ENCODE data around the gene OSBPL9. TPM values are rescaled to one million over a fixed set of nuclear protein-coding genes. Genes with fewer than 3 reads are reported as not detected.

Gene OSBPL9
- total RNA-seq, 1 donor from 2014 or later, result 91.2 TPM

DNA sequence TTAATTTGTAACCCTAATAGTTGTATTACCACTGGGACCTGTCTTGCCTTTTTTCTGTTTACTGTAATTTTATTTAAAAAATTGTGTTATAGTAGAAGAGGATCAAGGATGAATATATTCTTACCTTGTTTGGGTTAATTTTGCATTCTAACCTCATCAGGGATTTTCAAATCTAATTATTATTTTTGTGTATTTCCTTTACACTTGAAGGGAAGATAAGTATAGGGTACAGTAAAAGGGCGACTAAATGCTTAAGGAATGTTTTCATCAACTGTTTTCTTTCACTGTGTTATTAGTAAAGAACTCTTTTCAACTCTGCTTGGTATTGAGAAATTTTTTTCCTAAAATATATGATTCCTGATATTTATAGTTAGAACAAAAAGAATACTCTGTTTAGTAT is 33.3 kb downstream of the OSBPL9 start:
- TF ChIP-seq, protein P1, sequence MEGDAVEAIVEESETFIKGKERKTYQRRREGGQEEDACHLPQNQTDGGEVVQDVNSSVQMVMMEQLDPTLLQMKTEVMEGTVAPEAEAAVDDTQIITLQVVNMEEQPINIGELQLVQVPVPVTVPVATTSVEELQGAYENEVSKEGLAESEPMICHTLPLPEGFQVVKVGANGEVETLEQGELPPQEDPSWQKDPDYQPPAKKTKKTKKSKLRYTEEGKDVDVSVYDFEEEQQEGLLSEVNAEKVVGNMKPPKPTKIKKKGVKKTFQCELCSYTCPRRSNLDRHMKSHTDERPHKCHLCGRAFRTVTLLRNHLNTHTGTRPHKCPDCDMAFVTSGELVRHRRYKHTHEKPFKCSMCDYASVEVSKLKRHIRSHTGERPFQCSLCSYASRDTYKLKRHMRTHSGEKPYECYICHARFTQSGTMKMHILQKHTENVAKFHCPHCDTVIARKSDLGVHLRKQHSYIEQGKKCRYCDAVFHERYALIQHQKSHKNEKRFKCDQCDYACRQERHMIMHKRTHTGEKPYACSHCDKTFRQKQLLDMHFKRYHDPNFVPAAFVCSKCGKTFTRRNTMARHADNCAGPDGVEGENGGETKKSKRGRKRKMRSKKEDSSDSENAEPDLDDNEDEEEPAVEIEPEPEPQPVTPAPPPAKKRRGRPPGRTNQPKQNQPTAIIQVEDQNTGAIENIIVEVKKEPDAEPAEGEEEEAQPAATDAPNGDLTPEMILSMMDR (IDR thresholded peaks at IDR 0.05; ENCODE audit: unreplicated experiment), result no peak
- no peaks in the 10 kb centered on the region for H3K9me3 Mint-ChIP-seq (ENCODE audit: unreplicated experiment)
- no peaks in the 10 kb centered on the region for H3K36me3 Mint-ChIP-seq (ENCODE audit: low read depth, unreplicated experiment)
- H3K27me3 Mint-ChIP-seq (ENCODE audit: unreplicated experiment), result peaks cover 1% of the 10 kb centered on the region
- peaks cover 11% of the 10 kb centered on the region for H3K4me1 Mint-ChIP-seq (ENCODE audit: unreplicated experiment)
- no peak overlapping the region for H3K4me3 Mint-ChIP-seq (ENCODE audit: unreplicated experiment)
- H3K27ac Mint-ChIP-seq (ENCODE audit: unreplicated experiment), result no peak overlapping the region
- DNase-seq (ENCODE audit: low spot score), result no peak

- TF ChIP-seq, protein P1 (IDR thresholded peaks at IDR 0.05; ENCODE audit: unreplicated experiment), result no peak
- no peak for DNase-seq (ENCODE audit: low spot score)
- no peak overlapping the region for H3K27ac Mint-ChIP-seq (ENCODE audit: unreplicated experiment)
- H3K4me1 Mint-ChIP-seq (ENCODE audit: unreplicated experiment), result peaks cover 25% of the 10 kb centered on the region
- H3K27me3 Mint-ChIP-seq (ENCODE audit: unreplicated experiment), result peaks cover 1% of the 10 kb centered on the region
- H3K36me3 Mint-ChIP-seq (ENCODE audit: low read depth, unreplicated experiment), result peaks cover 5% of the 10 kb centered on the region
- H3K4me3 Mint-ChIP-seq (ENCODE audit: unreplicated experiment), result no peak overlapping the region
- no peaks in the 10 kb centered on the region for H3K9me3 Mint-ChIP-seq (ENCODE audit: unreplicated experiment)
Measured at GRCh38 chr1:51651552-51651942, 34.7 kb downstream of the OSBPL9 start.

DNA sequence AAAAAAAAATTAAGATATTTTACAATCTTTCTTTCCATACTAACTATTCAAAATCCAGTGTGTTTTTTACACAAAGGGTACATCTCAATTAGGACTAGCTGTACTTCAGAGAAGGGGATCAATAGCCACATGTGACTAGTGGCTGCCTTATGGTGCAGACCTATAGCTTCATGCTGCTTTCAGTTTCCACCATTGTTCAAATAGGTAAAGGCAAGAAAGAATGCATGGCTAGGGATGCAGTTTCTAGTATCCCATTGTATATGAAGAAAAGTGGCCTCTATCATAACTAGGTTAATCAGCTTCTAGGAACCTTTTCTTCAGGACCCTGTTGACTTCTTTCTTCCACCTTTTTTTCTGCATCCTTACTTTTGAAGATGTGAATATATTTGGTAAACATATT is 35.7 kb downstream of the OSBPL9 start:
- Mint-ChIP-seq H3K4me1 (ENCODE audit: unreplicated experiment) (peaks cover 25% of the 10 kb centered on the region), H3K27me3 (ENCODE audit: unreplicated experiment) (peaks cover 1% of the 10 kb centered on the region), H3K36me3 (ENCODE audit: low read depth, unreplicated experiment) (peaks cover 5% of the 10 kb centered on the region), H3K4me3 (ENCODE audit: unreplicated experiment) (no peak overlapping the region), H3K27ac (ENCODE audit: unreplicated experiment) (no peak overlapping the region), H3K9me3 (ENCODE audit: unreplicated experiment) (no peaks in the 10 kb centered on the region)
- TF ChIP-seq, protein P1 (IDR thresholded peaks at IDR 0.05; ENCODE audit: unreplicated experiment), result no peak
- DNase-seq (ENCODE audit: low spot score), result no peak

GRCh38 chr1:51653127-51653526 is 36.2 kb downstream of the OSBPL9 start:
- no peak for DNase-seq (ENCODE audit: low spot score)
- TF ChIP-seq, protein P1 (IDR thresholded peaks at IDR 0.05; ENCODE audit: unreplicated experiment), result no peak
- Mint-ChIP-seq H3K36me3 (ENCODE audit: low read depth, unreplicated experiment) (peaks cover 5% of the 10 kb centered on the region), H3K27ac (ENCODE audit: unreplicated experiment) (no peak overlapping the region), H3K4me3 (ENCODE audit: unreplicated experiment) (no peak overlapping the region), H3K27me3 (ENCODE audit: unreplicated experiment) (peaks cover 1% of the 10 kb centered on the region), H3K4me1 (ENCODE audit: unreplicated experiment) (peaks cover 25% of the 10 kb centered on the region), H3K9me3 (ENCODE audit: unreplicated experiment) (no peaks in the 10 kb centered on the region)

- Mint-ChIP-seq H3K27ac (ENCODE audit: unreplicated experiment) (no peak overlapping the region), H3K4me1 (ENCODE audit: unreplicated experiment) (peaks cover 25% of the 10 kb centered on the region), H3K9me3 (ENCODE audit: unreplicated experiment) (no peaks in the 10 kb centered on the region), H3K4me3 (ENCODE audit: unreplicated experiment) (no peak overlapping the region), H3K36me3 (ENCODE audit: low read depth, unreplicated experiment) (peaks cover 5% of the 10 kb centered on the region), H3K27me3 (ENCODE audit: unreplicated experiment) (peaks cover 1% of the 10 kb centered on the region)
- TF ChIP-seq, protein P1 (IDR thresholded peaks at IDR 0.05; ENCODE audit: unreplicated experiment), result no peak
- DNase-seq (ENCODE audit: low spot score), result no peak
Measured at GRCh38 chr1:51654000-51654399, 37.1 kb downstream of the OSBPL9 start.
